ENCODE results near the gene CRHR2.

DNA sequence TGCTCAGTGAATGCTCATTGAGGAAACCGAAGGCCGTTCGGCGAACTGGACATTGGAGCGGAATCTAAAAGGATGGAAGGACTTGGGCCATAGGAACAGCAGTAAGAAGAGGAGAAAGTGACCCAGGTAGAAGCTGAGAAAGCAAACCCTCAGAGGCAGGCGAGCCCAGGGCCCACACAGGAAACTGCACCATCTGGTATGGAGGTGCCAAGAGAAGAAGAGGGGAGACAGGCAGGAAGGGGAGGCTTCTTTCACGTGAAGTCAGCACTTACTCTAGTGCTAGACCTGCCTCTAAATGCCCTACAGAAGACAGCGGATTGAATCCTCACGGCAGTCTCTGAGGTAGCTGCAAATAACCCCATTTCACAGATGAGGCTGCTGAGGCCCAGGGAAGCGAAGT is 10.2 kb upstream of the CRHR2 start:
- TF ChIP-seq, protein P1, sequence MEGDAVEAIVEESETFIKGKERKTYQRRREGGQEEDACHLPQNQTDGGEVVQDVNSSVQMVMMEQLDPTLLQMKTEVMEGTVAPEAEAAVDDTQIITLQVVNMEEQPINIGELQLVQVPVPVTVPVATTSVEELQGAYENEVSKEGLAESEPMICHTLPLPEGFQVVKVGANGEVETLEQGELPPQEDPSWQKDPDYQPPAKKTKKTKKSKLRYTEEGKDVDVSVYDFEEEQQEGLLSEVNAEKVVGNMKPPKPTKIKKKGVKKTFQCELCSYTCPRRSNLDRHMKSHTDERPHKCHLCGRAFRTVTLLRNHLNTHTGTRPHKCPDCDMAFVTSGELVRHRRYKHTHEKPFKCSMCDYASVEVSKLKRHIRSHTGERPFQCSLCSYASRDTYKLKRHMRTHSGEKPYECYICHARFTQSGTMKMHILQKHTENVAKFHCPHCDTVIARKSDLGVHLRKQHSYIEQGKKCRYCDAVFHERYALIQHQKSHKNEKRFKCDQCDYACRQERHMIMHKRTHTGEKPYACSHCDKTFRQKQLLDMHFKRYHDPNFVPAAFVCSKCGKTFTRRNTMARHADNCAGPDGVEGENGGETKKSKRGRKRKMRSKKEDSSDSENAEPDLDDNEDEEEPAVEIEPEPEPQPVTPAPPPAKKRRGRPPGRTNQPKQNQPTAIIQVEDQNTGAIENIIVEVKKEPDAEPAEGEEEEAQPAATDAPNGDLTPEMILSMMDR (IDR thresholded peaks at IDR 0.05) = no peak
- no peak for TF ChIP-seq POLR2A (IDR thresholded peaks at IDR 0.05)
